Calu3 (cell line): Measurements from ENCODE around the gene TECPR2. TPM values are rescaled to one million over a fixed set of nuclear protein-coding genes. Genes with fewer than 3 reads are reported as not detected.

Source experiments
- BruUV-seq: library from RNA; stranded (reverse); fragments of 400-500 nt; replicated peaks from 2 replicates; lab custom pipeline; 2021; lab: Mats Ljungman, UMichigan
- CTCF ChIA-PET: fragments of 300-600 bp; sonication (Branson Sonifier 250); formaldehyde crosslinking; loops from one replicate; lab custom pipeline; 2022; ENCODE audit warnings: antibody characterized with exemption; lab: Charles Lee
- DNase-seq: peaks from one replicate; pipeline ENCODE4 v3.0.0; 2022
- H3K27ac Mint-ChIP-seq: one replicate; pipeline ENCODE4 v1.8.0; 2022; ENCODE audit warnings: mixed read lengths; ENCODE audit not compliant: unreplicated experiment
- H3K27me3 Mint-ChIP-seq: one replicate; pipeline ENCODE4 v1.8.0; 2022; ENCODE audit warnings: mixed read lengths; ENCODE audit not compliant: unreplicated experiment
- H3K36me3 Mint-ChIP-seq: one replicate; pipeline ENCODE4 v1.8.0; 2022; ENCODE audit warnings: mild to moderate bottlenecking, moderate library complexity, mixed read lengths; ENCODE audit not compliant: insufficient read depth, unreplicated experiment
- H3K4me1 Mint-ChIP-seq: one replicate; pipeline ENCODE4 v1.8.0; 2022; ENCODE audit warnings: mild to moderate bottlenecking, low read depth, mixed read lengths; ENCODE audit not compliant: unreplicated experiment
- H3K4me3 Mint-ChIP-seq: one replicate; pipeline ENCODE4 v1.8.0; 2022; ENCODE audit warnings: mild to moderate bottlenecking, low read depth, moderate library complexity, mixed read lengths; ENCODE audit not compliant: unreplicated experiment
- H3K9me3 Mint-ChIP-seq: one replicate; pipeline ENCODE4 v1.8.0; 2022; ENCODE audit warnings: low read depth, mixed read lengths; ENCODE audit not compliant: unreplicated experiment
- CTCF ChIP-seq: fragments of 200-600 bp; IDR thresholded peaks from one replicate; pipeline ENCODE4 v1.8.0; 2022; ENCODE audit warnings: antibody characterized with exemption; ENCODE audit not compliant: unreplicated experiment
- intact Hi-C: fragments of 100-400 bp; cut with micrococcal nuclease; formaldehyde crosslinking; loops from one replicate; pipeline ENCODE4 v1.10.0; 2022; ENCODE audit not compliant: unreplicated experiment
- total RNA-seq: library from RNA; stranded (reverse); gene quantifications from 2 replicates; pipeline ENCODE4 v1.2.3, GENCODE V29; 2022

Gene TECPR2
- total RNA-seq, 1 experiment from 2014 or later = 21.7 TPM

DNA sequence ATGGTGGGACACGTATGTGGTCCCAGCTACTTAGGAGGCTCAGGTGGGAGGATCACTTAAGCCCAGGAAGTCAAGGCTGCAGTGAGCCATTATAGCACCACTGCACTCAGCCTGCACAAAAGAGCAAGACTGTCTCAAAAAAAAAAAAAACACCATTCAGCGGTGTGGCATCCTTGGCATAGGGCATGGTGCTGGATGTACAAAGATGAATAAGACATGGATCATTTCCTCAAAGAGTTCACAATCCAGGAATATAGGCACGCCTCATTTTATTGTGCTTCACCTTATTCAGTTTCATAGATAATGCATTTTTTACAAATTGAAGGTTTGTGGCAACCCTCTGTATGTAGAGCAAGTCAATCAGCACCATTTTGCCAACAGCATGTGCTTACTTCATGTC, 6.5 kb upstream of the TECPR2 start:
- intact Hi-C loops = no loop called here
- DNase-seq = no peak
- CTCF ChIA-PET = no interaction called here
- Mint-ChIP-seq H3K36me3 (peaks cover 48% of the 10 kb centered on the region), H3K4me3 (no peak overlapping the region), H3K27me3 (no peaks in the 10 kb centered on the region), H3K9me3 (no peaks in the 10 kb centered on the region), H3K27ac (no peak overlapping the region), H3K4me1 (no peaks in the 10 kb centered on the region)
- no peak for TF ChIP-seq CTCF
- BruUV-seq = no TSS peak

GRCh38 chr14:102359341-102359740, 3.4 kb upstream of the TECPR2 start:
- CTCF ChIA-PET = no interaction called here
- BruUV-seq = no TSS peak
- DNase-seq = no peak

DNA sequence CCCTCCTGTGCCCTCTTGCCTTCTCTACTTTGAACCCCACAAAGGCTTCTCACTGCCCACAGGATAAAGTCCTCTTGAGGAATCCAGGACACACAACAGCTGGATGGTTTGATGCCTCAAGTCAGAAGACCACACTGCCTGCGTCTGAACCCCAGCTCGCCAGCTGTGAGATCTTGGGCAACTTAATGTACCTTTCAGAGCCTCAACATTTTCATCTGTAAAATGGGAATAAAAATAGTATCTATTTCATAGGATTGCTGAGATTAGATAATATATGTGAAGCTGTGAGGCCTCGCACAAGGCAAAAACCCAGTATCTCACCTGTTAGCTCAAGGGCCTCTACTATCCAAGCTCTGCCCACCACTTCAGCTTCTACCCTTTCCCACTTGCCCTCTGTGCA, 2.4 kb upstream of the TECPR2 start:
- BruUV-seq = no TSS peak
- intact Hi-C loops = no loop called here
- H3K27me3 Mint-ChIP-seq = no peaks in the 10 kb centered on the region
- no peak for TF ChIP-seq CTCF
- no peaks in the 10 kb centered on the region for H3K4me1 Mint-ChIP-seq
- H3K9me3 Mint-ChIP-seq = no peaks in the 10 kb centered on the region
- no peak overlapping the region for H3K27ac Mint-ChIP-seq
- CTCF ChIA-PET = no interaction called here
- H3K4me3 Mint-ChIP-seq = no peak overlapping the region
- peaks cover 56% of the 10 kb centered on the region for H3K36me3 Mint-ChIP-seq
- no peak for DNase-seq

More at GRCh38 chr14:102359341-102359740, 3.4 kb upstream of the TECPR2 start:
- Mint-ChIP-seq H3K4me3 (no peak overlapping the region), H3K27ac (no peak overlapping the region), H3K4me1 (no peaks in the 10 kb centered on the region), H3K36me3 (peaks cover 66% of the 10 kb centered on the region), H3K27me3 (no peaks in the 10 kb centered on the region), H3K9me3 (no peaks in the 10 kb centered on the region)
- intact Hi-C loops = no loop called here
- TF ChIP-seq CTCF = no peak

- no peaks in the 10 kb centered on the region for H3K9me3 Mint-ChIP-seq
- H3K36me3 Mint-ChIP-seq = peaks cover 49% of the 10 kb centered on the region
- no peak overlapping the region for H3K4me3 Mint-ChIP-seq
- intact Hi-C loops = no loop called here
- no peak for DNase-seq
- BruUV-seq = TSS peak; percentile 76
- CTCF ChIA-PET = interaction anchor here (1.5 kb wide), 1 partner anchor 28 kb away, joined by 5 read pairs; no protein-coding TSS in a partner anchor
- H3K27ac Mint-ChIP-seq = peak overlapping the region; percentile 83
- H3K4me1 Mint-ChIP-seq = no peaks in the 10 kb centered on the region
- TF ChIP-seq CTCF = no peak
- no peaks in the 10 kb centered on the region for H3K27me3 Mint-ChIP-seq
Measured at GRCh38 chr14:102362084-102362483, 657 bp upstream of the TECPR2 start.
